Fibroblast of the conjunctiva (primary cell): ENCODE measurements around the gene GPR26.

Source experiments
- DNase-seq: peaks from one replicate; pipeline ENCODE4 v3.0.0-alpha.2; 2010; ENCODE audit warnings: low read depth

GPR26 gene, protein sequence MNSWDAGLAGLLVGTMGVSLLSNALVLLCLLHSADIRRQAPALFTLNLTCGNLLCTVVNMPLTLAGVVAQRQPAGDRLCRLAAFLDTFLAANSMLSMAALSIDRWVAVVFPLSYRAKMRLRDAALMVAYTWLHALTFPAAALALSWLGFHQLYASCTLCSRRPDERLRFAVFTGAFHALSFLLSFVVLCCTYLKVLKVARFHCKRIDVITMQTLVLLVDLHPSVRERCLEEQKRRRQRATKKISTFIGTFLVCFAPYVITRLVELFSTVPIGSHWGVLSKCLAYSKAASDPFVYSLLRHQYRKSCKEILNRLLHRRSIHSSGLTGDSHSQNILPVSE

DNA sequence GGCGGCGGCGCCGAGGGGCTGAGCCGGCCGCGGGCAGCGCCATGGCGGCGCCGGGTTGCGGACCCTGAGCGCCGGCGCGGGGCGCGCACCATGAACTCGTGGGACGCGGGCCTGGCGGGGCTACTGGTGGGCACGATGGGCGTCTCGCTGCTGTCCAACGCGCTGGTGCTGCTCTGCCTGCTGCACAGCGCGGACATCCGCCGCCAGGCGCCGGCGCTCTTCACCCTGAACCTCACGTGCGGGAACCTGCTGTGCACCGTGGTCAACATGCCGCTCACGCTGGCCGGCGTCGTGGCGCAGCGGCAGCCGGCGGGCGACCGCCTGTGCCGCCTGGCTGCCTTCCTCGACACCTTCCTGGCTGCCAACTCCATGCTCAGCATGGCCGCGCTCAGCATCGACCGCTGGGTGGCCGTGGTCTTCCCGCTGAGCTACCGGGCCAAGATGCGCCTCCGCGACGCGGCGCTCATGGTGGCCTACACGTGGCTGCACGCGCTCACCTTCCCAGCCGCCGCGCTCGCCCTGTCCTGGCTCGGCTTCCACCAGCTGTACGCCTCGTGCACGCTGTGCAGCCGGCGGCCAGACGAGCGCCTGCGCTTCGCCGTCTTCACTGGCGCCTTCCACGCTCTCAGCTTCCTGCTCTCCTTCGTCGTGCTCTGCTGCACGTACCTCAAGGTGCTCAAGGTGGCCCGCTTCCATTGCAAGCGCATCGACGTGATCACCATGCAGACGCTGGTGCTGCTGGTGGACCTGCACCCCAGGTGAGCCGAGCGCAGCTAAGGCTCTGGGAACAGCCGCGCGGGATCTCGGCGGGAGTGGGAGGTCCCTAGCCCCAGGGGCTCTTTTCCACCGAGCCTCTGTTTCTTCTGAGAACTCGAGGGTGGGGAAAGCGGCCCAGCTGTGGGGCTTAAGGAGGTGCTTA lies at the start of gene GPR26:
Gene GPR26 (plus strand): TSS at position 38 of the 919 bp plus-strand sequence. CDS start 53 bp downstream, at position 91.
- DNase-seq, result no peak

DNA sequence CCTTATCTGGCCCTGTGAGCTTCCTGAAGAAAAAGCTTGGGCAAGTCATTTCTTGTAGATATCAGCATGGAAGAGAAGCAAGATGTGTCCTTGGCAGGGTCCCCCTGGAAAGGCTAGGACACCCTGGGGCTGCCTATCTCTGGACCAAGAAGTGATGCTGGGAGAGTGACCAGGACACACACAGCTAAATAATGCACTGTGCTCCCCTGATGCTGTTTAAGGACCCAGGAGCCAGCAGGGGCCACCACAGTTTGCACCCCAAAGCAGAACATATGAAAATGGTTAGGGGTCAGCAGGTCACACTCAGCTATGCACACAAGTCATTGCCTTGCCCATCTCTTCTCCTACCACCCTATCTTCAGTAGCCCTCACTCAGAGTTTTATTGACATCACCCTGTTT lies 47.9 kb upstream of the GPR26 start:
- no peak for DNase-seq

- DNase-seq, result no peak
Measured at GRCh38 chr10:123619067-123619855, 46.9 kb upstream of the GPR26 start.

DNA sequence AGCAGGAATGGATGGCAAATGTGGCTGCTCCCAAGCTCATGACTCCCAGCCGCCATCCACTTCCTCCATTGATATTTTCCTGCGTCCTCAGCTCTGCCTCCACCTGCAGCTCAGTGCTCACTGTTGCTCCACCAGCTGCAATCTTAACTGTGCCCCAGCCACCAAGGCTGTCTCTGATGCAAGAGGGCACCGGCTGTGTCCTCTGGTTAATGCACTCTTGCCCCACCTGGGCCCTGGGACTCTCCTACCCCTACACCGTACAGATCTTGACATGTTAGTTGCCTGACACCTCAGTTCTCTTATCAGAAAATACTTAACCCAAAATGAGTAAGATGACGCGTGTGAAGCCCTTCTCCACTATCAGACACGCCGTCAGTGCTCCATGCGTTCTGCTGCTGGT lies 45.5 kb upstream of the GPR26 start:
- no peak for DNase-seq

GRCh38 chr10:123621492-123621891 lies 44.7 kb upstream of the GPR26 start:
- no peak for DNase-seq

DNA sequence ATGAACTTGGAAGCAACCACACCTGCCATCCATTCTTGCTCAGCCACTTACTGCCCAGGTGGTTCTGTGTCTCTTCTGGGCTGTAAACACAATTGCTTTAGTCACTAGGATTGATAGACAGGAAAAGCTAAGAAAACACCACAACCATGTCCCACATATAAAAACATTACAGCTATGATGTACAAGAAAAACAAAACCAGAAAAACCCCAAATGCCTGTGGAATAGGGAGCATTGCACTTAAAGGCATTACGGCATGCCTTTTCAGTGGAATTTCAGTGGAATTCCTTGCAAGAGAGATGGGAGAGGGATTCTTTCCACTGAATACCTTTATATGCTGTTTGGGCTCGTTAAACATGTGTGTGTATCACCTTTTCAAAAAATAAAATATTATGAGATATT lies 44.2 kb upstream of the GPR26 start:
- no peak for DNase-seq

DNA sequence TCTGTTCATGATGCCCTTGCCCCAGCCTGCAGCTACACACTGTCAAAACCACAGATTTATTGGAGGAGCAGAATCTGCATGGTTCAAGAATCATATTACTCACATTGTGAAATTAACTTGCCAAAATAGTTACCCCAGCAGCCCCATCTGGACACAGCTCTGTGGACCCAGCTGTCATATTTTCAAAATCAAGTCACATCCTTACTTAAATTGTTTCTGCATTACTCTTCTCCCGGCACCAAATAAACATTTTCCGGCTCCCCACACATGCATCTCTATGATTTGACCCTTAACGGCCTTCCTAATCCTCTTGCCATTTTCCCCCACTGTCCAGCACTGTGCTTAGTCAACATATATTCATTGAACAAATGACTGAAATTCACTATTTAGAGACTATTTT lies 43.8 kb upstream of the GPR26 start:
- DNase-seq, result no peak

DNA sequence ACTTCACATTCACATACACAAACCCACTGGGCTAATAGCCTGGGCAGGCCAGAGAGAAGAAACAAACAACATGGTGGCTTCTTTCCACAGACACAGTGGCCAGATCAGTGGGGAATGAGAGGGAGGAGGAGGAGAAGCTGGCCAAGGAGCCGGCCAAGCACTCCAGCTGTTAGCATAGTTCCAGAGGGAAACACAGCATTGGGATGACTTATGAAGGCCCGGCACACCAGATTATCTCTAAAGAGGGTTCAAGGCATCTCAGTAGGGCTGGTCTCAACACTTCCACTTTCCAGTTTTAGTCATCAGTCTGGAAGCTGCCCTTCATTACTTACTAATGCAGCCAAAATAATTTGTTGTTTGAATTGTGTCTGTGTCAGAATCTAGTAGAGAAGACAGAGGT lies 42.1 kb upstream of the GPR26 start:
- no peak for DNase-seq

- DNase-seq, result no peak
Measured at GRCh38 chr10:123633106-123633505, 33.0 kb upstream of the GPR26 start.

GRCh38 chr10:123633636-123634035 lies 32.5 kb upstream of the GPR26 start:
- DNase-seq, result no peak

- DNase-seq, result no peak
Measured at GRCh38 chr10:123634221-123634620, 31.9 kb upstream of the GPR26 start.

GRCh38 chr10:123635131-123635530 lies 31.0 kb upstream of the GPR26 start:
- no peak for DNase-seq

GRCh38 chr10:123635745-123636144 lies 30.4 kb upstream of the GPR26 start:
- no peak for DNase-seq

- DNase-seq, result no peak
Measured at GRCh38 chr10:123636598-123637325, 29.4 kb upstream of the GPR26 start.

DNA sequence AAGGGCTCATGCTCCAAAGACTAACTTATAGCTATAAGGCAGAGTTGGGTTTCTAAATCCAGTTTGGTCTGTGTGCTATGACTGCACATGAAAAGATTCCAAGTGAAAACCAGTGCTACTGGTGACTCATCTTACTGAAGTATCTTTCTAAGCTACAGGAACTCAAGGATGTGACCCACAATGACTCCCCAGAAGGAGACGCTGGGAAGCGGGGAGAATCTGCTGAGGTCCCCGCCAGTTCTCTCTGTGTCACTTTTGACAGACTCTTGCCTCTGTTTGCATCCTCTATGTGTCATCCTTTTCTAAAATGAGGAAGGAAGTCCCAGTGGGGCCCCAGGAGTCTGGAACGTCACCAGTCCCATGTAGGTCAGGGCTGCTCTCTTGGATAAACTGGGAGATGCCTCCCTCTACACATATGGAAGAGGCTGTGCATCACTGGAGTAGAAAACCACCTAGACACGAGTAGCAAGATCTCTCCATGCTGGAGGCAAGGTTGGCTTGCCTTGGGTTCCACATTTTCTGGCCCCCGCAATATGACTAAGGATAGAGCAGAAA lies 28.8 kb upstream of the GPR26 start:
- no peak for DNase-seq

DNA sequence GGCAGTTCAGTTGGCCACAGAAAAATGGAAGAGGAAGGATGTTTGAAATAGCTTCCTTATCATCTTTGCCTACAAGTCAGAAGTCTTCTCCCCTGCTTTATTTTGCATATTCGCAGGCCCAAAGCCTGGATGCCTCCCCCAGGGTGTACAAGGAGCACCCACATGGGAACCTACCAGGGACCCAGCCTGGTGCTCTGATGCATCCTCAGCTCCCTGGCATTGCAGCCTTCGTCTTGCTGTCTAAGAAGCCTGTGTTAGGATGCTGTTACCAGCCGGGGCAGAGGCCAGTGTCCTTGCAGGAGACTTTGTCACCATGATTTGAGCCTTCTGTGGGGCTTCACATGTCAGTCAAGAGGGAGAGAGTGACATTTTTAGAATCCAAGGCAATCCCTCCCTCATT lies 27.0 kb upstream of the GPR26 start:
- no peak for DNase-seq

DNA sequence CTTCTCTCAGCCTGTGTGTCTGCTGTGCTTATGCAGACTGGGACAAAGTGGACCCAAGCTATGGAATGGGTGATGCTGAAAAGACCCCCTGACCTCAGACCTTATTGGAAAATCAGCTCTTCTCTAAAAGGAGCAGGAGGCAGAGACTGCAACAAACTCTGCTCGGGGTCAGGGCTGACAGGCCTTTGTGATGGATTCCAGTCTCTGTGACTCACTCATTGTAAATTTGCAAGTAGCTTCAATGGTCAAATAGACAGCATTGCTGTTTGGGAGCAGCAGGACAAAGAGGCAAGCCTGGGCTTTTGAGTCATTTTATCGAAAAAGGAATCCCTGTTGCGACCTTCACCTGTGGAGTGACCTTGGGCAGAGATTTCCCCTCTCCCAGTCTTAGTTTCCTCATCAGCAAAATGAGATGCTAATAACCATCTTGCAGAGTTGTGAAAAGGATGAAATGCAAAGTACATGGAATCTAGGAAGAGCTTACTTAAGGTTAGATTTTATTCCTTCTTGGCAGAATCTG lies 26.1 kb upstream of the GPR26 start:
- DNase-seq, result no peak

DNA sequence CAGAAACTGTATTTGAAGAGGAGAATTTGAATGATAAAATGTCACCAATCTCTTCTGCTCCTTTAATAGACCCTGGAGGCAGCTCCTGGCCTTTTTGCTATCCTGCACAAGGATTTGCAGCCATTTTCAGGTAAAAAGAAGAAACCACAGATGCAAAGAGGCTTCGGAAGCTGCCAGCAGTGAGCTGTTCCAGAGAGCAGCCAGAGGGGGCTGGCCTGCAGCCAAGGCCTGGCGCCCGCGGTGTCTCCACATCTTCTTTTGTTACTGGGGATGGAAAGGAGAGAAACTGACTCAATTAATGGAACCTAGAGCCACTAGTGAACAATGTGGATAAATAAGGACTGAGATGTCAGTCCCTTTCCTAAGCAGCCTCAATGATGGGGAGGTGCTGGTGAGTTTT lies 23.9 kb upstream of the GPR26 start:
- DNase-seq, result no peak

GRCh38 chr10:123642697-123643096 lies 23.5 kb upstream of the GPR26 start:
- DNase-seq, result no peak

GRCh38 chr10:123643315-123643714 lies 22.8 kb upstream of the GPR26 start:
- DNase-seq, result no peak

- DNase-seq, result no peak
Measured at GRCh38 chr10:123645016-123645415, 21.1 kb upstream of the GPR26 start.
